Mesodermal cell (in vitro differentiated cells): ENCODE data around the gene PALM. TPM values are rescaled to one million over a fixed set of nuclear protein-coding genes. Genes with fewer than 3 reads are reported as not detected.
"Not testable (repeated sequence)": the region's sequence is repeated elsewhere in the genome, so short reads cannot be mapped to it uniquely, and the experiment has no call there.

ENCODE experiments used
- H3K27ac ChIP-seq: 2 replicates; pipeline ENCODE4 v1.7.0; 2013; ENCODE audit warnings: mild to moderate bottlenecking, low read depth, low read length, moderate library complexity; ENCODE audit not compliant: severe bottlenecking
- H3K36me3 ChIP-seq: 2 replicates; pipeline ENCODE4 v1.7.1; 2013; ENCODE audit warnings: mild to moderate bottlenecking, low read length, moderate library complexity; ENCODE audit not compliant: control insufficient read depth, insufficient read depth
- H3K4me1 ChIP-seq: one replicate; pipeline ENCODE4 v1.7.1; 2013; ENCODE audit warnings: mild to moderate bottlenecking, low read length; ENCODE audit not compliant: insufficient read depth, control insufficient read depth, poor library complexity, severe bottlenecking
- H3K4me3 ChIP-seq: 2 replicates; pipeline ENCODE4 v1.7.0; 2013; ENCODE audit warnings: low read length, control low read depth, mild to moderate bottlenecking; ENCODE audit not compliant: insufficient read depth, poor library complexity, severe bottlenecking; ENCODE audit errors: extremely low read depth
- H3K9me3 ChIP-seq: 2 replicates; pipeline ENCODE4 v1.7.1; 2013; ENCODE audit warnings: mild to moderate bottlenecking, low read length, moderate library complexity; ENCODE audit not compliant: control insufficient read depth
- WGBS, 2 experiments: methylation state at CpG; one replicate each; pipeline ENCODE4 v1.1.5; 2013; ENCODE audit warnings: missing lambda C conversion rate in 2 of 2; ENCODE audit not compliant: insufficient coverage in 2 of 2; 5-methylcytosine and 5-hydroxymethylcytosine counted together
- polyA plus RNA-seq, 2 experiments: library from polyadenylated mRNA; stranded (reverse); fragments of 50-300 nt; gene quantifications; one replicate each; pipeline ENCODE4 v1.2.3, GENCODE V29; 2013

PALM gene, protein sequence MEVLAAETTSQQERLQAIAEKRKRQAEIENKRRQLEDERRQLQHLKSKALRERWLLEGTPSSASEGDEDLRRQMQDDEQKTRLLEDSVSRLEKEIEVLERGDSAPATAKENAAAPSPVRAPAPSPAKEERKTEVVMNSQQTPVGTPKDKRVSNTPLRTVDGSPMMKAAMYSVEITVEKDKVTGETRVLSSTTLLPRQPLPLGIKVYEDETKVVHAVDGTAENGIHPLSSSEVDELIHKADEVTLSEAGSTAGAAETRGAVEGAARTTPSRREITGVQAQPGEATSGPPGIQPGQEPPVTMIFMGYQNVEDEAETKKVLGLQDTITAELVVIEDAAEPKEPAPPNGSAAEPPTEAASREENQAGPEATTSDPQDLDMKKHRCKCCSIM
- polyA plus RNA-seq (2013, experiment 1 of 2), result 54.7 TPM
- polyA plus RNA-seq (2013, experiment 2 of 2), result 45.9 TPM

DNA sequence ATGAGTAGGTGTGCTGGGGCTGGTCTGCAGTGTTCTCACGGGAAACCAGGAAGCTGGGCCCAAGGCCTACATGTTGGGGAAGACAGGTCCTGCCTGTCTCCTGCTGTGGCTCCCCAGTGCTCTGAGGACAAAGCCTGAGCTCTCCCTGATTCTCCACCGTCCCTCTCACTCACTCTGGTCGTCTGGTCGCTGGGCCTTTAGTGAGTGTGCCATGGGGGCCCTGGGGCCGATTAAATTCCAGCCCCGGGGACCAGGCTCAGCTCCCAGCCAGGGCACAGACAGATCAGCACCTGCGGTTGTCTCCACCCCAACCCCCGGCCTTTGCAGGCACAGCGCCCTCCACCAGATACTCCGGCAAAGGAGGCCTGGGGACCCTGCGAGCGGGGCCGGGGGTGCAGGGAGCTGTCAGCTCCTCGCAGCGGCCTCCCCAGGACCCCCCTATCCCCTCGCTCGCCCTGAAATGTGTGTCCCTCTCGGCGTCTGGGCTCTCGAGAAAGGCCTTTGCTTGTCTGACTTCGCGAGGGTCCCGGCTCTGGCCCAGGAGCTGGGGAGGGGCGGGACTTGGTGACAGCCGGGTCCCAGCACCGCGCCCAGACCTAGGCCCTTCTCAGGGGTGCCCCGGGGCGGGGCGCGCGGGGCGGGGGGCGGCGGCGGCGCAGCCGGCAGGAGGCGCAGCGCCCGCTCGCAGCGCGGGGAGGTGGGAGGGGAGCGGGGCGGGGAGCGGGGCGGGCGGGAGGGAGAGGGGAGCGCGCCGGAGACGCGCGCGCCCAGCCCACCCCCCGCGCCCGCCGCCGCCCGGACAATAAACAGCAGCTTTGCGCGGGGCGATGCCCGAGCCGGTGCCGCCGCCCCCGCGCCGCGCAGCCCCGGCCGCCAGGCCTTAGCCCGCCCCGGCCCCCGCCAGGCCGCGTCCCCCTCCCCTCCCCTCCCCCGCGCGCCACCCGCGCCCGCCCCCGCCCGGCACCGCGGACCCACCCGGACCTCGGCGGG lies at the start of gene PALM:
PALM (plus strand) TSS at position 782 of the 990 bp plus-strand sequence. CDS start 212 bp downstream, outside the sequence.
- 26 to 32% methylated on average over 21 to 23 of the region's 93 CpGs for WGBS, 2 experiments
- no peak within 1 kb of the TSS for H3K27ac ChIP-seq
- H3K4me1 ChIP-seq, result peaks cover 6% of the 10 kb centered on the region
- peaks cover 6% of the 10 kb centered on the region for H3K9me3 ChIP-seq
- peak within 1 kb of the TSS; percentile 66 for H3K4me3 ChIP-seq
- H3K36me3 ChIP-seq, result peaks cover 4% of the 10 kb centered on the region

DNA sequence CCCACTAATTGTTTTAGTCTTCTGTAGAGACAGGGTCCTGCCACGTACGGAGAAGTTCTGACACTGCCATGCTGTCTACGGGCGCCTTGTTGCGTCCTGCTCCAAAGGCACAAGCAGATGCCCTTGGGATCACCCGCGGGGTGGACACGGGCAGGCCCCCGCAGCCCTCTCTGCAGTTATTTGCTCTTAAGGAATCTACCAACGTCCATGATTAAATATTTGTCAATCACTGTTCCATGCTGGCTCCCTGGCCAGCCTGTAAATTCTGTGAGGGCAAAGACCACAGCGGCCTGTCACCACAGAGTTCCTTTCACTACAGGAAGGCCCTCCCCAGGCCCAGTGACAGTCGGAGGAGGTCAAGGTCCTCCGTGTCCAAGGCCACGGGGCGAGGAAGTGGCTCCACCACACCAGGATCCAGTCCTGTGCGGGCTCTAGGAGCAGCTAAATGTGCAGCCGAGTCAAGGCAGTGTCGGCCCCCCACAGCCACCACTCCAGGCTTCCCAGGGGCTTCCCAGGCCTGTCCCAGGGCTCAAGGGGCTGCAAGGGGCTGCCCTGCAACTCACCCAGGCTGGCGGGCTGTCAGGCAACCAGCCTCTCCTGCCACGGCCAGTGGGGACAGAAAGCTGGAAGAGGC lies 47.8 kb upstream of the PALM start:
- 89 to 91% methylated on average over 14 to 19 of the region's 20 CpGs for WGBS, 2 experiments
- peaks cover 7% of the 10 kb centered on the region for H3K4me1 ChIP-seq
- H3K27ac ChIP-seq, result peak overlapping the region; percentile 10
- H3K4me3 ChIP-seq, result peak overlapping the region; percentile 95
- H3K9me3 ChIP-seq, result no peaks in the 10 kb centered on the region
- H3K36me3 ChIP-seq, result peaks cover 22% of the 10 kb centered on the region

GRCh38 chr19:661427-662196 lies 47.1 kb upstream of the PALM start:
- Histone ChIP-seq H3K36me3 (peaks cover 20% of the 10 kb centered on the region), H3K4me1 (peaks cover 7% of the 10 kb centered on the region), H3K9me3 (peaks cover 1% of the 10 kb centered on the region), H3K27ac (peak overlapping the region; percentile 16), H3K4me3 (peak overlapping the region; percentile 95)
- 49 to 51% methylated on average over 28 of the region's 31 CpGs for WGBS, 2 experiments

DNA sequence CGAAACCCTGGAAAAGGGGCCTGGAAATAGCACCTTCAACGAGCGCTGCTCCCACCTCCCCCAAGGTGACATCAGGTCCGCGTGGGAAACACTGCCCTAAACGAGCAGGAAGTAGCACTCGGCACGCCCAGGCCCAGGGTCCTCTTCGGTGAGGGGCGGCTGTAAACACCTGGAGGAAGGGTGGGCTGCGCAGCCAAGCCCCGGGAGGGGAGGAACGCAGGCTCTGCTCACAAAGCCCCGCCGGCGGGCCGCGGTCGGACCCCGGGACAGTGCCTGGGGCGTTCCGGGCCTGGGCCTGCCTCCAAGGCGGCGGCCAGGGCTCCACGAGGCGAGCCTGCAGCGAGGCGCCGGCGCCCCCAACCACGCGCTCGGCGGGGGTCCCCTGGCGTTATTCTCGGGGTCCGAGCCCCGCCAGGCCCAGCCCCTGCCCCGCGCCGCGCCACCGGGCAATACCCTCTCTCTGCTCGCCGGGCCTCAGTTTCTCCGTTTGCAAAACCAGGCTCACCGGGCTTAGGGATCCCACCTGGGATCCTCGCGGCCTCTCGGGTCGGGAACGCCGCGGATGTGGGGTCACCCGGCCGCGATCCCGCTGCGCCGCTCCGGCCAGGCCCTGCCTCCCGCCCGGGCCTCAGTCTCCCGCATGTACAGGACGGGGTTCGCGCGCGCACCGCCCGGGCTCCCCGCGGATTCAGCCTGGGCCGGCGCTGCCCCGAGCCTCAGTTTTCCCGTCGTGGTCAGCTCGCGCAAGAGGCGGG lies 46.4 kb upstream of the PALM start:
- Histone ChIP-seq H3K27ac (peak overlapping the region; percentile 66), H3K4me1 (peaks cover 7% of the 10 kb centered on the region), H3K9me3 (peaks cover 6% of the 10 kb centered on the region), H3K36me3 (peaks cover 19% of the 10 kb centered on the region), H3K4me3 (peak overlapping the region; percentile 95)
- WGBS, 2 experiments, result 1% methylated on average over 77 of the region's 81 CpGs

GRCh38 chr19:662962-663681 lies 45.6 kb upstream of the PALM start, which contains the start of gene RNF126:
TSS of gene RNF126 (minus strand) at chr19:663214. CDS start at chr19:663121, 93 bp downstream.
- 11% methylated on average over 54 to 64 of the region's 97 CpGs for WGBS, 2 experiments
- Histone ChIP-seq H3K27ac (peak within 1 kb of the TSS; percentile 66), H3K4me1 (peaks cover 7% of the 10 kb centered on the region), H3K4me3 (peak within 1 kb of the TSS; percentile 95), H3K9me3 (peaks cover 6% of the 10 kb centered on the region), H3K36me3 (peaks cover 14% of the 10 kb centered on the region)

DNA sequence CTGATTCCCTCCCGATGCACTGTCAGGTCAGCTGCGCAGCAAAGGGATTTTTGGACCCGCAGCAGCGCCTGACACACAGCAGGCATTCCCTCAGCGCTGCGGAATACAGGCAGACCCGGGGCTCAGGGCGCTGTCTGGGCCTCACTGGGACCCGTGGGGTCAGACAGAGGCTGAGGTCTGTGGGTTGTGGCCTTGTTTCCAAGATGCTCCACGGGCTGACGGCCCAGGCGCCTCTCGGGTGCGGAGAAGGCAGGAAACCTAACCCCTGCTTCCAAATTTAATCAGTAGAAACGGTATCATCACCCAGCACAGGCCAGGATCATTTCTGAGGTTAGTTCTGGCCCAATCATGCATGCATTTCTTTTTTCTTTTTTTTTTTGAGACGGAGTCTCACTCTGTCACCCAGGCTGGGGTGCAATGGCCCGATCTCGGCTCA lies 45.0 kb upstream of the PALM start:
- Histone ChIP-seq H3K27ac (peak overlapping the region; percentile 36), H3K36me3 (peaks cover 12% of the 10 kb centered on the region), H3K9me3 (peaks cover 6% of the 10 kb centered on the region), H3K4me1 (peaks cover 7% of the 10 kb centered on the region), H3K4me3 (peak overlapping the region; percentile 29)
- WGBS, 2 experiments, result 89 to 94% methylated on average over 18 of the region's 18 CpGs

GRCh38 chr19:664913-665443 lies 43.8 kb upstream of the PALM start:
- Histone ChIP-seq H3K9me3 (peaks cover 10% of the 10 kb centered on the region), H3K36me3 (peaks cover 6% of the 10 kb centered on the region), H3K4me3 (no peak overlapping the region), H3K4me1 (peaks cover 7% of the 10 kb centered on the region), H3K27ac (no peak overlapping the region)
- WGBS, 2 experiments, result 11 to 12% methylated on average over 23 of the region's 24 CpGs

GRCh38 chr19:666985-667573 lies 41.7 kb upstream of the PALM start:
- H3K4me1 ChIP-seq, H3K27ac ChIP-seq, H3K36me3 ChIP-seq, H3K4me3 ChIP-seq: not testable (repeated sequence)
- 83 to 87% methylated on average over 26 to 34 of the region's 38 CpGs for WGBS, 2 experiments
- H3K9me3 ChIP-seq, result peaks cover 10% of the 10 kb centered on the region
